Measurements from ENCODE around the gene FH.

Gene FH

GRCh38 chr1:241532162-241532531, 12.6 kb upstream of the FH start, which contains the start of gene KMO:
Gene KMO (plus strand): TSS chr1:241532378. CDS start chr1:241532445, 67 bp downstream.
- H4K20me1 ChIP-seq (ENCODE audit: insufficient read depth, low read length, poor library complexity, severe bottlenecking): no peaks in the 10 kb centered on the region
- peak within 1 kb of the TSS; percentile 73 for H3K4me3 ChIP-seq (ENCODE audit: low read length, poor library complexity, severe bottlenecking)
- H3K79me2 ChIP-seq (ENCODE audit: insufficient read depth, low read length): no peaks in the 10 kb centered on the region
- no peaks in the 10 kb centered on the region for H3K4me1 ChIP-seq (ENCODE audit: insufficient read depth, low read length, poor library complexity, severe bottlenecking)
- H3K9me3 ChIP-seq (ENCODE audit: insufficient read depth, low read depth, low read length): no peaks in the 10 kb centered on the region
- H3K9me2 ChIP-seq (replicated peaks; ENCODE audit: low read depth, low read length): no peaks in the 10 kb centered on the region
- no peaks in the 10 kb centered on the region for H3K36me3 ChIP-seq (ENCODE audit: insufficient read depth, low read length)
- peak within 1 kb of the TSS; percentile 75 for H3K4me2 ChIP-seq (ENCODE audit: low read depth, low read length, poor library complexity, severe bottlenecking)
- no peaks in the 10 kb centered on the region for H3F3A ChIP-seq (ENCODE audit: low read depth)
- H2AFZ ChIP-seq (ENCODE audit: low read length): peak within 1 kb of the TSS; percentile 88
- peaks cover 9% of the 10 kb centered on the region for H3K27me3 ChIP-seq (ENCODE audit: insufficient read depth, low read length, poor library complexity, severe bottlenecking)
- H3K9ac ChIP-seq (ENCODE audit: low read depth, low read length, poor library complexity, severe bottlenecking): peak within 1 kb of the TSS; percentile 67
- TF ChIP-seq EZH2phosphoT487 (IDR thresholded peaks at IDR 0.05; ENCODE audit: borderline replicate concordance): no peak
- TF ChIP-seq, protein P1, sequence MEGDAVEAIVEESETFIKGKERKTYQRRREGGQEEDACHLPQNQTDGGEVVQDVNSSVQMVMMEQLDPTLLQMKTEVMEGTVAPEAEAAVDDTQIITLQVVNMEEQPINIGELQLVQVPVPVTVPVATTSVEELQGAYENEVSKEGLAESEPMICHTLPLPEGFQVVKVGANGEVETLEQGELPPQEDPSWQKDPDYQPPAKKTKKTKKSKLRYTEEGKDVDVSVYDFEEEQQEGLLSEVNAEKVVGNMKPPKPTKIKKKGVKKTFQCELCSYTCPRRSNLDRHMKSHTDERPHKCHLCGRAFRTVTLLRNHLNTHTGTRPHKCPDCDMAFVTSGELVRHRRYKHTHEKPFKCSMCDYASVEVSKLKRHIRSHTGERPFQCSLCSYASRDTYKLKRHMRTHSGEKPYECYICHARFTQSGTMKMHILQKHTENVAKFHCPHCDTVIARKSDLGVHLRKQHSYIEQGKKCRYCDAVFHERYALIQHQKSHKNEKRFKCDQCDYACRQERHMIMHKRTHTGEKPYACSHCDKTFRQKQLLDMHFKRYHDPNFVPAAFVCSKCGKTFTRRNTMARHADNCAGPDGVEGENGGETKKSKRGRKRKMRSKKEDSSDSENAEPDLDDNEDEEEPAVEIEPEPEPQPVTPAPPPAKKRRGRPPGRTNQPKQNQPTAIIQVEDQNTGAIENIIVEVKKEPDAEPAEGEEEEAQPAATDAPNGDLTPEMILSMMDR (conservative IDR thresholded peaks at IDR 0.05; ENCODE audit: low read length): no peak

- H4K20me1 ChIP-seq (ENCODE audit: insufficient read depth, low read length, poor library complexity, severe bottlenecking): no peaks in the 10 kb centered on the region
- no peaks in the 10 kb centered on the region for H3K9me2 ChIP-seq (replicated peaks; ENCODE audit: low read depth, low read length)
- peak overlapping the region; percentile 73 for H3K4me3 ChIP-seq (ENCODE audit: low read length, poor library complexity, severe bottlenecking)
- TF ChIP-seq, protein P1 (conservative IDR thresholded peaks at IDR 0.05; ENCODE audit: low read length): peak; percentile 73
- TF ChIP-seq EZH2phosphoT487 (IDR thresholded peaks at IDR 0.05; ENCODE audit: borderline replicate concordance): no peak
- H3F3A ChIP-seq (ENCODE audit: low read depth): no peaks in the 10 kb centered on the region
- H3K79me2 ChIP-seq (ENCODE audit: insufficient read depth, low read length): no peaks in the 10 kb centered on the region
- peak overlapping the region; percentile 67 for H3K9ac ChIP-seq (ENCODE audit: low read depth, low read length, poor library complexity, severe bottlenecking)
- no peaks in the 10 kb centered on the region for H3K36me3 ChIP-seq (ENCODE audit: insufficient read depth, low read length)
- H3K9me3 ChIP-seq (ENCODE audit: insufficient read depth, low read depth, low read length): no peaks in the 10 kb centered on the region
- peak overlapping the region; percentile 88 for H2AFZ ChIP-seq (ENCODE audit: low read length)
- peaks cover 12% of the 10 kb centered on the region for H3K27me3 ChIP-seq (ENCODE audit: insufficient read depth, low read length, poor library complexity, severe bottlenecking)
- H3K4me1 ChIP-seq (ENCODE audit: insufficient read depth, low read length, poor library complexity, severe bottlenecking): no peaks in the 10 kb centered on the region
- H3K4me2 ChIP-seq (ENCODE audit: low read depth, low read length, poor library complexity, severe bottlenecking): peak overlapping the region; percentile 75
Observed at GRCh38 chr1:241531195-241532161, 11.9 kb upstream of the FH start.

- no peaks in the 10 kb centered on the region for H3K79me2 ChIP-seq (ENCODE audit: insufficient read depth, low read length)
- H3K4me1 ChIP-seq (ENCODE audit: insufficient read depth, low read length, poor library complexity, severe bottlenecking): no peaks in the 10 kb centered on the region
- TF ChIP-seq EZH2phosphoT487 (IDR thresholded peaks at IDR 0.05; ENCODE audit: borderline replicate concordance): no peak
- TF ChIP-seq, protein P1 (conservative IDR thresholded peaks at IDR 0.05; ENCODE audit: low read length): no peak
- no peaks in the 10 kb centered on the region for H3K9me3 ChIP-seq (ENCODE audit: insufficient read depth, low read depth, low read length)
- H3K4me3 ChIP-seq (ENCODE audit: low read length, poor library complexity, severe bottlenecking): no peak overlapping the region
- no peaks in the 10 kb centered on the region for H3K36me3 ChIP-seq (ENCODE audit: insufficient read depth, low read length)
- H4K20me1 ChIP-seq (ENCODE audit: insufficient read depth, low read length, poor library complexity, severe bottlenecking): no peaks in the 10 kb centered on the region
- H3F3A ChIP-seq (ENCODE audit: low read depth): no peaks in the 10 kb centered on the region
- no peaks in the 10 kb centered on the region for H3K9me2 ChIP-seq (replicated peaks; ENCODE audit: low read depth, low read length)
- no peak overlapping the region for H3K9ac ChIP-seq (ENCODE audit: low read depth, low read length, poor library complexity, severe bottlenecking)
- H3K4me2 ChIP-seq (ENCODE audit: low read depth, low read length, poor library complexity, severe bottlenecking): no peak overlapping the region
- H3K27me3 ChIP-seq (ENCODE audit: insufficient read depth, low read length, poor library complexity, severe bottlenecking): peaks cover 50% of the 10 kb centered on the region
- no peak overlapping the region for H2AFZ ChIP-seq (ENCODE audit: low read length)
Observed at GRCh38 chr1:241527146-241527545, 7.6 kb upstream of the FH start.
